G401.6 (cell line): ENCODE results near the gene SLC35A3.

Source experiments
- FAIRE-seq: peaks from 2 replicates; lab custom pipeline; 2012; peaks lifted over from hg19 to GRCh38; lab: Jason Lieb, UNC

The SLC35A3 gene

GRCh38 chr1:100077531-100077930, 107.7 kb downstream of the SLC35A3 start:
- FAIRE-seq: no peak

GRCh38 chr1:100080331-100080730, 110.5 kb downstream of the SLC35A3 start:
- FAIRE-seq: no peak
